B cell (primary cell): ENCODE results near the gene PRKCB. TPM values are rescaled to one million over a fixed set of nuclear protein-coding genes. Genes with fewer than 3 reads are reported as not detected.

ENCODE experiments used
- ATAC-seq: fragments of 200-7000 bp; cut with Tn5 transposase; one replicate; pipeline ENCODE4 v1.10.0; 2021; ENCODE audit warnings: low read depth, mild to moderate bottlenecking, moderate number of reproducible peaks, moderate library complexity
- CTCF ChIA-PET: fragments of 350-600 bp; sonication (Branson Sonifier 250); formaldehyde crosslinking; loops from one replicate; lab custom pipeline; 2021; ENCODE audit warnings: antibody characterized with exemption, inconsistent platforms; lab: Charles Lee
- POLR2A ChIA-PET: fragments of 350-600 bp; sonication (Branson Sonifier 250); formaldehyde crosslinking; loops from one replicate; lab custom pipeline; 2021; ENCODE audit warnings: antibody characterized with exemption; lab: Charles Lee
- DNase-seq: peaks from one replicate; pipeline ENCODE4 v3.0.0; 2013
- H2AFZ ChIP-seq: 2 replicates; pipeline ENCODE4 v1.6.1; 2012; ENCODE audit warnings: mild to moderate bottlenecking, low read depth, low read length; ENCODE audit not compliant: insufficient read depth, poor library complexity, severe bottlenecking
- H3K27ac ChIP-seq, 2 donors: 1 replicate in 1 of 2; 2 replicates in 1 of 2; pipeline ENCODE4 v1.5.1; 2012 to 2013; ENCODE audit warnings: low read length in 2 of 2, mild to moderate bottlenecking in 2 of 2, moderate library complexity in 1 of 2
- H3K27me3 ChIP-seq, 4 experiments: fragments of 200-600 bp in 1 of 4; sonication (generic) in 1 of 4; replicated peaks in 1 of 4; 1 replicate in 2 of 4; 2 replicates in 2 of 4; pipeline versions ENCODE4 v1.6.1 to v1.7.0; 2013 to 2016; ENCODE audit warnings: low read length in 3 of 4, mild to moderate bottlenecking in 2 of 4, mixed read lengths in 1 of 4, moderate library complexity in 1 of 4; ENCODE audit not compliant: insufficient read depth in 4 of 4, control insufficient read depth in 3 of 4; ENCODE audit errors: control extremely low read depth in 1 of 4
- H3K36me3 ChIP-seq, 2 experiments: replicated peaks in 1 of 2; 1 replicate in 1 of 2; 2 replicates in 1 of 2; pipeline versions ENCODE4 v1.6.1 to v1.7.1; 2013; ENCODE audit warnings: low read length in 1 of 2; ENCODE audit not compliant: insufficient read depth in 2 of 2, control insufficient read depth in 1 of 2; ENCODE audit errors: control extremely low read depth in 1 of 2, extremely low read depth in 1 of 2
- H3K4me1 ChIP-seq, 2 donors: fragments of 200-600 bp in 1 of 2; sonication (generic) in 1 of 2; 1 replicate in 1 of 2; 2 replicates in 1 of 2; pipeline versions ENCODE4 v1.5.1 to v1.6.1; 2013 to 2017; ENCODE audit warnings: low read length in 2 of 2; ENCODE audit not compliant: control insufficient read depth in 2 of 2, insufficient read depth in 2 of 2
- H3K4me2 ChIP-seq: replicated peaks from 2 replicates; pipeline ENCODE3; 2012; ENCODE audit warnings: mild to moderate bottlenecking, low read depth, low read length; ENCODE audit not compliant: poor library complexity, severe bottlenecking
- H3K4me3 ChIP-seq, 5 experiments: fragments of 200-600 bp in 1 of 5; sonication (generic) in 1 of 5; 1 replicate in 3 of 5; 2 replicates in 2 of 5; pipeline versions ENCODE4 v1.5.1 to v1.7.0; 2011 to 2016; ENCODE audit warnings: low read length in 4 of 5, mild to moderate bottlenecking in 4 of 5, low read depth in 2 of 5, control low read depth in 1 of 5, moderate library complexity in 1 of 5; ENCODE audit not compliant: insufficient read depth in 1 of 5; ENCODE audit errors: control extremely low read depth in 1 of 5, extremely low read depth in 1 of 5
- H3K79me2 ChIP-seq: fragments of 200-600 bp; sonication (generic); one replicate; pipeline ENCODE4 v1.6.0; 2016; ENCODE audit warnings: low read length; ENCODE audit not compliant: control insufficient read depth, insufficient read depth
- H3K9ac ChIP-seq: fragments of 200-600 bp; sonication (generic); 2 replicates; pipeline ENCODE4 v1.6.1; 2017; ENCODE audit warnings: mild to moderate bottlenecking, low read length, moderate library complexity
- H3K9me3 ChIP-seq, 3 donors: one replicate each; pipeline versions ENCODE4 v1.6.1 to v1.7.1; 2013; ENCODE audit warnings: low read length in 2 of 3; ENCODE audit not compliant: control insufficient read depth in 2 of 3, insufficient read depth in 1 of 3; ENCODE audit errors: control extremely low read depth in 1 of 3
- H4K20me1 ChIP-seq: 2 replicates; pipeline ENCODE4 v1.6.0; 2012; ENCODE audit warnings: mild to moderate bottlenecking, low read length; ENCODE audit not compliant: insufficient read depth, control insufficient read depth, poor library complexity, severe bottlenecking
- H3K27ac Mint-ChIP-seq: one replicate; pipeline ENCODE4 v1.8.0; 2021; ENCODE audit warnings: mixed read lengths
- H3K27me3 Mint-ChIP-seq: one replicate; pipeline ENCODE4 v1.8.0; 2021; ENCODE audit warnings: mixed read lengths
- H3K4me1 Mint-ChIP-seq: one replicate; pipeline ENCODE4 v1.8.0; 2021; ENCODE audit warnings: mixed read lengths
- H3K4me3 Mint-ChIP-seq: one replicate; pipeline ENCODE4 v1.8.0; 2021; ENCODE audit warnings: mixed read lengths
- H3K9me3 Mint-ChIP-seq: one replicate; pipeline ENCODE4 v1.8.0; 2022; ENCODE audit warnings: mixed read lengths; ENCODE audit not compliant: insufficient read depth
- CTCF ChIP-seq: fragments of 200-600 bp; IDR thresholded peaks from one replicate; pipeline ENCODE4 v1.8.0; 2022; ENCODE audit warnings: antibody characterized with exemption, mild to moderate bottlenecking
- EZH2 ChIP-seq: IDR thresholded peaks from 2 replicates; pipeline ENCODE4 v1.6.1; 2012; ENCODE audit warnings: borderline replicate concordance, low read depth, mild to moderate bottlenecking, moderate library complexity, low read length; ENCODE audit not compliant: insufficient read depth, poor library complexity, severe bottlenecking
- WGBS: methylation state at CpG from one replicate; pipeline ENCODE4 v1.1.5; 2013; ENCODE audit warnings: missing lambda C conversion rate; ENCODE audit not compliant: insufficient coverage; 5-methylcytosine and 5-hydroxymethylcytosine counted together
- intact Hi-C: fragments of 100-400 bp; cut with micrococcal nuclease; formaldehyde crosslinking; loops from one replicate; pipeline ENCODE4 v1.10.0; 2022
- polyA plus RNA-seq: library from polyadenylated mRNA; depleted of rRNA; stranded (reverse); fragments of >200 nt; gene quantifications from 2 replicates; pipeline ENCODE4 v1.2.3, GENCODE V29; 2012
- total RNA-seq, 2 donors: library from RNA; stranded (reverse); fragments of 120-200 nt in 1 of 2; gene quantifications; 1 replicate in 1 of 2; 2 replicates in 1 of 2; pipeline versions ENCODE4 v1.2.3 to v1.2.4, GENCODE V29; 2013 to 2022

PRKCB gene
- total and polyA plus RNA-seq, 2 donors (not counting 1 experiment from before 2014, with no cell fraction given) = 106 to 373 TPM

DNA sequence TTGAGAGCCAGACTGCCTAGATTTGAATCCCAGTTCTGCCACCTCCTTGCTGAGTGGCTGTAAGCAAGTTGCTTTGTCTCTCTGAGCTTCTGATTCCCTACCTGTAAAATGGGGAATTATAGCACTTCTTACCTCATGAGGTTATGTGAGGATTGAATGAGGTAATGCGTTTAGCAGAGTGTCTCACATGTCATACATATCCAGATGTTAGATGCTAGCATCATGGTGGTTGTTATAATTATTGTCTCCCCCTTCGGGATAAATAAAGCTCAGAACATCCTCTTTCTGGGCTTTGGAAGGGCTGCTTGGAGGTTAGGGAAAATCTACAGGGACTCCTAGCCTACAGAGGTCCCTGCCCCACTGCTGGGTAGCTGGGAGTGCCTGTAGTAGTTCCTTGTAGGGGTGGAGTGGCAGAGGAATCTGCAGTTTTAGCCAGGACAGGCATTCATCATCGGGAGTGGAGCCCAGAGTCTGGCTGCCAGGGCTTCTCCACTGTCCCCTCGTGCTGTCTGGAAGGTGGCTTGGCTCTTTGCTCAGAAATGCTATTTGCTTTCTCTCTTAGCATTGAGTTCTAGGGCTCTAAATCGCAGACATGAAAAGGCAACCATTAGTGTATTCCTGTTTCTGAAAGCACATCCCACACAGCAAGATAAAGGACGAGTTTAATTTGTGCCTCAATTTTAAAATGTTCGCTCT lies 282.5 kb downstream of the PRKCB start:
- peaks cover 55% of the 10 kb centered on the region for H4K20me1 ChIP-seq
- Mint-ChIP-seq H3K27me3 (no peaks in the 10 kb centered on the region), H3K4me1 (peaks cover 3% of the 10 kb centered on the region), H3K4me3 (no peak overlapping the region), H3K27ac (peak overlapping the region; percentile 26), H3K9me3 (peaks cover 4% of the 10 kb centered on the region)
- peaks cover 3 to 89% of the 10 kb centered on the region in 2 experiments for H3K36me3 ChIP-seq
- DNase-seq (no peak), ATAC-seq (no peak)
- H3K4me2 ChIP-seq = no peak overlapping the region
- 94% methylated on average over 5 of the region's 7 CpGs for WGBS
- no peak overlapping the region for H2AFZ ChIP-seq
- ChIA-PET CTCF (interaction anchor here (1.2 kb wide), 2 partner anchors 9 to 47 kb away, joined by 3 read pairs; no protein-coding TSS in a partner anchor), POLR2A (no interaction called here)
- H3K27me3 ChIP-seq = no peaks in the 10 kb centered on the region
- no peak overlapping the region for H3K27ac ChIP-seq
- intact Hi-C loops = no loop called here
- TF ChIP-seq CTCF (no peak), EZH2 (no peak)
- H3K9ac ChIP-seq = no peak overlapping the region
- no peaks in the 10 kb centered on the region for H3K4me1 ChIP-seq
- no peak overlapping the region for H3K4me3 ChIP-seq
- H3K9me3 ChIP-seq = no peaks in the 10 kb centered on the region
- peaks cover 16% of the 10 kb centered on the region for H3K79me2 ChIP-seq

- WGBS = 100% methylated on average over 2 of the region's 6 CpGs
- Mint-ChIP-seq H3K9me3 (peaks cover 2% of the 10 kb centered on the region), H3K4me1 (no peaks in the 10 kb centered on the region), H3K27ac (no peak overlapping the region), H3K4me3 (no peak overlapping the region), H3K27me3 (no peaks in the 10 kb centered on the region)
- H3K4me1 ChIP-seq = no peaks in the 10 kb centered on the region
- no peak overlapping the region for H3K4me3 ChIP-seq
- CTCF ChIA-PET = no interaction called here
- H3K36me3 ChIP-seq = peaks cover 11 to 90% of the 10 kb centered on the region in 2 experiments
- ATAC-seq (no peak), DNase-seq (no peak)
- H3K9me3 ChIP-seq = no peaks in the 10 kb centered on the region
- no peak overlapping the region for H3K4me2 ChIP-seq
- H3K79me2 ChIP-seq = peaks cover 10% of the 10 kb centered on the region
- intact Hi-C loops = loop anchor here (10.0 kb wide), 2 partner anchors 45 to 65 kb away; no protein-coding TSS in a partner anchor
- H3K27ac ChIP-seq = no peak overlapping the region
- H3K9ac ChIP-seq = no peak overlapping the region
- no peaks in the 10 kb centered on the region for H3K27me3 ChIP-seq
- H2AFZ ChIP-seq = no peak overlapping the region
- no peak for TF ChIP-seq EZH2
- no peak for TF ChIP-seq CTCF
- POLR2A ChIA-PET = no interaction called here
- peaks cover 56% of the 10 kb centered on the region for H4K20me1 ChIP-seq
These were observed 284.0 kb downstream of the PRKCB start for GRCh38 chr16:24119807-24120206.
